CD8-positive, alpha-beta memory T cell (primary cell): Measurements from ENCODE around the gene WWP2. TPM values are rescaled to one million over a fixed set of nuclear protein-coding genes. Genes with fewer than 3 reads are reported as not detected.

Experiments
- polyA plus RNA-seq: library from polyadenylated mRNA; unstranded; fragments of 300-500 nt; fragmentation: Illumina TruSeq; gene quantifications from one replicate; pipeline ENCODE4 v1.2.3, GENCODE V29; 2021
- total RNA-seq, 2 experiments: library from RNA; stranded (reverse); gene quantifications; one replicate each; pipeline ENCODE4 v1.2.3, GENCODE V29; 2021

The WWP2 gene
- total and polyA plus RNA-seq, 3 experiments from 2014 or later = 41.0 to 50.6 (median 46.3) TPM

Other genes starting within 250 kb of the WWP2 start
- gene NFAT5, start 196.4 kb upstream of the WWP2 start, total RNA-seq = 10 to 100 TPM; 39.0 to 41.0 TPM
- gene NFAT5, start 196.4 kb upstream of the WWP2 start, polyA plus RNA-seq = 11.3 TPM
- gene NQO1, start 35.8 kb upstream of the WWP2 start, total RNA-seq = 10 to 100 TPM; 16.0 to 16.9 TPM
- gene NQO1, start 35.8 kb upstream of the WWP2 start, polyA plus RNA-seq = 3.1 TPM
- gene NOB1, start 7.4 kb upstream of the WWP2 start, total RNA-seq = 100 to 1,000 TPM; 129 to 137 TPM
- 43.5 TPM for gene NOB1, start 7.4 kb upstream of the WWP2 start, polyA plus RNA-seq
- under 1 TPM; 0.13 to 0.24 TPM for gene CLEC18A, start 189.0 kb downstream of the WWP2 start, total RNA-seq
- not detected for gene CLEC18A, start 189.0 kb downstream of the WWP2 start, polyA plus RNA-seq